Measurements from ENCODE around the gene CYP4V2.
"Not testable (repeated sequence)": the region's sequence is repeated elsewhere in the genome, so short reads cannot be mapped to it uniquely, and the experiment has no call there.

The CYP4V2 gene

GRCh38 chr4:186234367-186234766, 43.0 kb downstream of the CYP4V2 start:
- TF ChIP-seq ZFX (IDR thresholded peaks at IDR 0.05) (no peak), CTCF (conservative IDR thresholded peaks at IDR 0.05) (no peak)
- H3K27ac ChIP-seq = no peak overlapping the region

- TF ChIP-seq CTCF (conservative IDR thresholded peaks at IDR 0.05) = no peak
- TF ChIP-seq ZFX (IDR thresholded peaks at IDR 0.05) = no peak
- H3K27ac ChIP-seq = no peak overlapping the region
These were observed 44.8 kb downstream of the CYP4V2 start for GRCh38 chr4:186236126-186236525.

- no peak for TF ChIP-seq ZFX (IDR thresholded peaks at IDR 0.05)
- TF ChIP-seq CTCF (conservative IDR thresholded peaks at IDR 0.05) = no peak
- H3K27ac ChIP-seq = no peak overlapping the region
These were observed 49.1 kb downstream of the CYP4V2 start for GRCh38 chr4:186240452-186240847.

GRCh38 chr4:186240848-186241491, 49.6 kb downstream of the CYP4V2 start:
- TF ChIP-seq ZFX (IDR thresholded peaks at IDR 0.05) (no peak), CTCF (conservative IDR thresholded peaks at IDR 0.05) (no peak)
- no peak overlapping the region for H3K27ac ChIP-seq

GRCh38 chr4:186241616-186242015, 50.2 kb downstream of the CYP4V2 start:
- H3K27ac ChIP-seq = no peak overlapping the region
- no peak for TF ChIP-seq ZFX (IDR thresholded peaks at IDR 0.05)
- TF ChIP-seq CTCF (conservative IDR thresholded peaks at IDR 0.05) = no peak

GRCh38 chr4:186242031-186242430, 50.7 kb downstream of the CYP4V2 start:
- not testable (repeated sequence) for H3K27ac ChIP-seq

- no peak overlapping the region for H3K27ac ChIP-seq
- TF ChIP-seq ZFX (IDR thresholded peaks at IDR 0.05) (no peak), CTCF (conservative IDR thresholded peaks at IDR 0.05) (no peak)
These were observed 52.0 kb downstream of the CYP4V2 start for GRCh38 chr4:186243331-186243730.

- no peak overlapping the region for H3K27ac ChIP-seq
- TF ChIP-seq ZFX (IDR thresholded peaks at IDR 0.05) (no peak), CTCF (conservative IDR thresholded peaks at IDR 0.05) (no peak)
These were observed 53.5 kb downstream of the CYP4V2 start for GRCh38 chr4:186244835-186245234.

- not testable (repeated sequence) for H3K27ac ChIP-seq
These were observed 55.8 kb downstream of the CYP4V2 start for GRCh38 chr4:186247062-186247752.
